HG03378 (cell line): ENCODE results near the gene STAB1.

Experiments used
- ATAC-seq: cut with Tn5 transposase; IDR thresholded peaks from one replicate; pipeline ENCODE4 v1.9.1; 2021; ENCODE audit warnings: mild to moderate bottlenecking, moderate library complexity; ENCODE audit not compliant: unreplicated experiment

Gene STAB1

GRCh38 chr3:52557011-52557960 is 62.1 kb downstream of the STAB1 start:
- ATAC-seq, result no peak

- ATAC-seq, result no peak
Measured at GRCh38 chr3:52558436-52558835, 63.3 kb downstream of the STAB1 start.

- ATAC-seq, result no peak
Measured at GRCh38 chr3:52561028-52561747, 66.0 kb downstream of the STAB1 start.

- no peak for ATAC-seq
Measured at GRCh38 chr3:52563984-52564383, 68.8 kb downstream of the STAB1 start.

GRCh38 chr3:52568069-52568468 is 72.9 kb downstream of the STAB1 start:
- no peak for ATAC-seq

GRCh38 chr3:52570076-52570475 is 74.9 kb downstream of the STAB1 start:
- no peak for ATAC-seq

GRCh38 chr3:52572221-52572620 is 77.1 kb downstream of the STAB1 start:
- no peak for ATAC-seq
